IMR-90 (cell line): ENCODE measurements around the gene ANKRD7. TPM values are rescaled to one million over a fixed set of nuclear protein-coding genes. Genes with fewer than 3 reads are reported as not detected.

ENCODE experiments used
- ATAC-seq: fragments of 200-7000 bp; cut with Tn5 transposase; 2 replicates; pipeline ENCODE4 v1.9.1; 2020; ENCODE audit warnings: low read depth, mild to moderate bottlenecking, moderate library complexity
- BruUV-seq: library from RNA; stranded (reverse); fragments of 400-500 nt; replicated peaks from 2 replicates; lab custom pipeline; 2021; lab: Mats Ljungman, UMichigan
- CTCF ChIA-PET: fragments of 300-600 bp; formaldehyde crosslinking; extraction: SDS; loops from one replicate; lab custom pipeline; 2021; ENCODE audit warnings: antibody characterized with exemption; lab: Yijun Ruan, JAX
- POLR2A ChIA-PET: fragments of 300-600 bp; sonication (Branson Sonifier 250); formaldehyde crosslinking; loops from one replicate; lab custom pipeline; 2022; ENCODE audit warnings: antibody characterized with exemption; ENCODE audit not compliant: unreplicated experiment; lab: Charles Lee
- DNase-seq: peaks from one replicate; pipeline ENCODE4 v3.0.0; 2013
- H2AFZ ChIP-seq: replicated peaks from 2 replicates; pipeline ENCODE3; 2013; ENCODE audit warnings: low read length, mild to moderate bottlenecking; ENCODE audit not compliant: poor library complexity
- H2AK5ac ChIP-seq: 2 replicates; pipeline ENCODE4 v1.6.1; 2013; ENCODE audit warnings: low read depth, low read length, inconsistent platforms
- H2AK9ac ChIP-seq: replicated peaks from 2 replicates; pipeline ENCODE3; 2013; ENCODE audit warnings: mild to moderate bottlenecking, low read depth, low read length, moderate library complexity; ENCODE audit not compliant: poor library complexity
- H2BK120ac ChIP-seq: 2 replicates; pipeline ENCODE4 v1.6.1; 2013; ENCODE audit warnings: low read depth, low read length, inconsistent platforms
- H2BK15ac ChIP-seq: 3 replicates; pipeline ENCODE4 v1.6.1; 2013; ENCODE audit warnings: low read depth, low read length, inconsistent platforms
- H2BK20ac ChIP-seq: 2 replicates; pipeline ENCODE4 v1.6.1; 2013; ENCODE audit warnings: low read depth, mild to moderate bottlenecking, inconsistent platforms, low read length, moderate library complexity
- H2BK5ac ChIP-seq: 2 replicates; pipeline ENCODE4 v1.6.1; 2013; ENCODE audit warnings: mild to moderate bottlenecking, low read depth, low read length, inconsistent platforms; ENCODE audit not compliant: poor library complexity, severe bottlenecking
- H3K14ac ChIP-seq: replicated peaks from 2 replicates; pipeline ENCODE4 v1.6.1; 2013; ENCODE audit warnings: low read depth, low read length, inconsistent platforms
- H3K18ac ChIP-seq: 2 replicates; pipeline ENCODE4 v1.6.1; 2013; ENCODE audit warnings: low read depth, low read length, control low read depth
- H3K23ac ChIP-seq: 2 replicates; pipeline ENCODE4 v1.6.1; 2013; ENCODE audit warnings: low read depth, low read length, inconsistent platforms
- H3K27ac ChIP-seq: 2 replicates; pipeline ENCODE4 v1.5.1; 2013; ENCODE audit warnings: mild to moderate bottlenecking, control low read depth, low read length; ENCODE audit not compliant: insufficient read depth
- H3K27me3 ChIP-seq: 2 replicates; pipeline ENCODE4 v1.6.1; 2013; ENCODE audit warnings: low read length; ENCODE audit not compliant: control insufficient read depth, insufficient read depth
- H3K36me3 ChIP-seq: 2 replicates; pipeline ENCODE4 v1.6.1; 2013; ENCODE audit warnings: low read length, mixed read lengths; ENCODE audit not compliant: control insufficient read depth, insufficient read depth
- H3K4ac ChIP-seq: 2 replicates; pipeline ENCODE4 v1.6.1; 2013; ENCODE audit warnings: low read depth, low read length, inconsistent platforms
- H3K4me1 ChIP-seq: 2 replicates; pipeline ENCODE4 v1.6.1; 2013; ENCODE audit warnings: low read length, mixed read lengths; ENCODE audit not compliant: control insufficient read depth, insufficient read depth
- H3K4me2 ChIP-seq: 2 replicates; pipeline ENCODE4 v1.6.1; 2013; ENCODE audit warnings: low read depth, mild to moderate bottlenecking, control low read depth, low read length, moderate library complexity
- H3K4me3 ChIP-seq: 2 replicates; pipeline ENCODE4 v1.5.1; 2013; ENCODE audit warnings: low read depth, mild to moderate bottlenecking, control low read depth, low read length, moderate library complexity; ENCODE audit not compliant: insufficient read depth
- H3K56ac ChIP-seq: 2 replicates; pipeline ENCODE4 v1.6.1; 2013; ENCODE audit warnings: low read length, inconsistent platforms; ENCODE audit not compliant: insufficient read depth; ENCODE audit errors: extremely low read depth
- H3K79me1 ChIP-seq, 2 experiments: 2 replicates each; pipeline ENCODE4 v1.6.1; 2013; ENCODE audit warnings: low read length in 2 of 2, inconsistent platforms in 1 of 2, low read depth in 1 of 2
- H3K9ac ChIP-seq: 2 replicates; pipeline ENCODE4 v1.6.1; 2013; ENCODE audit warnings: low read depth, low read length, control low read depth
- H3K9me1 ChIP-seq: 2 replicates; pipeline ENCODE4 v1.6.1; 2013; ENCODE audit warnings: low read length, inconsistent platforms; ENCODE audit not compliant: insufficient read depth
- H3K9me3 ChIP-seq: 2 replicates; pipeline ENCODE4 v1.6.1; 2013; ENCODE audit warnings: low read length; ENCODE audit not compliant: control insufficient read depth, insufficient read depth
- H4K20me1 ChIP-seq: 2 replicates; pipeline ENCODE4 v1.6.1; 2013; ENCODE audit warnings: low read length, inconsistent platforms; ENCODE audit not compliant: insufficient read depth
- H4K5ac ChIP-seq: 2 replicates; pipeline ENCODE4 v1.6.1; 2013; ENCODE audit warnings: mild to moderate bottlenecking, low read depth, low read length, control low read depth
- H4K8ac ChIP-seq, 2 experiments: 2 replicates each; pipeline ENCODE4 v1.6.1; 2013; ENCODE audit warnings: low read depth in 2 of 2, low read length in 2 of 2, control low read depth in 1 of 2, inconsistent platforms in 1 of 2
- H4K91ac ChIP-seq: 2 replicates; pipeline ENCODE4 v1.6.1; 2013; ENCODE audit warnings: low read depth, low read length, inconsistent platforms; ENCODE audit not compliant: insufficient read depth
- BHLHE40 ChIP-seq: fragments of 150-350 bp; IDR thresholded peaks from 2 replicates; pipeline ENCODE4 v1.6.1; 2016; ENCODE audit warnings: mild to moderate bottlenecking, low read depth, low read length
- ELK1 ChIP-seq: fragments of 150-350 bp; IDR thresholded peaks from 2 replicates; pipeline ENCODE4 v1.6.1; 2016; ENCODE audit warnings: low read depth, mild to moderate bottlenecking, low read length, moderate library complexity, borderline replicate concordance
- MAFK ChIP-seq: IDR thresholded peaks from 2 replicates; pipeline ENCODE4 v1.6.1; 2012; ENCODE audit warnings: low read depth, low read length, improper control_type of control experiment
- MAZ ChIP-seq: IDR thresholded peaks from 2 replicates; pipeline ENCODE4 v1.6.1; 2012; ENCODE audit warnings: low read depth, mild to moderate bottlenecking, low read length, improper control_type of control experiment, moderate library complexity, borderline replicate concordance
- MXI1 ChIP-seq: IDR thresholded peaks from 2 replicates; pipeline ENCODE4 v1.6.1; 2012; ENCODE audit warnings: low read depth, mild to moderate bottlenecking, low read length, moderate library complexity, borderline replicate concordance
- POLR2A ChIP-seq: IDR thresholded peaks from 2 replicates; pipeline ENCODE4 v1.6.1; 2012; ENCODE audit warnings: mild to moderate bottlenecking, low read depth, low read length
- RCOR1 ChIP-seq: IDR thresholded peaks from 2 replicates; pipeline ENCODE4 v1.6.1; 2012; ENCODE audit warnings: mild to moderate bottlenecking, low read length, improper control_type of control experiment; ENCODE audit not compliant: insufficient replicate concordance
- SMC3 ChIP-seq: fragments of 150-350 bp; IDR thresholded peaks from 2 replicates; pipeline ENCODE4 v1.6.1; 2016; ENCODE audit warnings: low read depth, mild to moderate bottlenecking, antibody characterized with exemption, low read length, moderate library complexity
- dilution Hi-C: fragments of 300-500 bp; cut with HindIII; formaldehyde crosslinking; loops from one replicate; pipeline ENCODE4 v1.14.3; 2018; ENCODE audit warnings: low sequenced_read_pairs; ENCODE audit not compliant: unreplicated experiment
- in situ Hi-C: fragments of 300-500 bp; cut with MboI; formaldehyde crosslinking; loops from 3 replicates; pipeline ENCODE4 v1.14.3; 2019; ENCODE audit warnings: low sequenced_read_pairs, inconsistent platforms, mixed read lengths
- intact Hi-C: fragments of 100-400 bp; cut with micrococcal nuclease; formaldehyde crosslinking; loops from 2 replicates; pipeline ENCODE4 v1.10.0; 2022
- polyA plus RNA-seq, 3 experiments: library from polyadenylated mRNA; depleted of rRNA; stranded (reverse); fragments of >200 nt; gene quantifications; 2 replicates each; pipeline ENCODE4 v1.2.3, GENCODE V29; 2012; ENCODE audit warnings: low replicate concordance in 1 of 3
- total RNA-seq: library from RNA; depleted of rRNA; stranded (reverse); fragments of >200 nt; gene quantifications from 2 replicates; pipeline ENCODE4 v1.2.3, GENCODE V29; 2012

Gene ANKRD7
- total and polyA plus RNA-seq, 2 of the 4 experiments (the other 2 are of a cell fraction), result 0.17 to 0.18 TPM

GRCh38 chr7:118186501-118186900 lies 38.0 kb upstream of the ANKRD7 start:
- DNase-seq, result no peak
- Histone ChIP-seq H2BK120ac (no peak overlapping the region), H3K79me1 (peaks cover 15 to 32% of the 10 kb centered on the region in 2 experiments; a peak in 3 of 4 replicates), H2AK9ac (no peak overlapping the region), H3K56ac (no peak overlapping the region), H3K14ac (no peak overlapping the region), H3K9ac (no peak overlapping the region), H3K36me3 (peaks cover 11% of the 10 kb centered on the region), H3K27me3 (no peaks in the 10 kb centered on the region), H3K9me1 (no peaks in the 10 kb centered on the region), H2BK20ac (no peak overlapping the region), H4K8ac (no peak overlapping the region), H3K4me1 (no peaks in the 10 kb centered on the region), H4K20me1 (no peaks in the 10 kb centered on the region; the same call in 1 of the 2 replicates), H3K4ac (no peak overlapping the region), H3K4me3 (no peak overlapping the region), H2AFZ (no peak overlapping the region), H4K91ac (no peak overlapping the region), H4K5ac (no peak overlapping the region), H3K27ac (no peak overlapping the region), H3K4me2 (no peak overlapping the region), H3K18ac (no peak overlapping the region), H2AK5ac (no peak overlapping the region), H2BK15ac (no peak overlapping the region), H2BK5ac (no peak overlapping the region), H3K9me3 (no peaks in the 10 kb centered on the region), H3K23ac (no peak overlapping the region)
- TF ChIP-seq ELK1 (no peak), POLR2A (no peak), MXI1 (no peak), MAFK (no peak), BHLHE40 (no peak), SMC3 (no peak), RCOR1 (no peak), MAZ (no peak)
- in situ Hi-C loops (no loop called here), intact Hi-C loops (no loop called here), dilution Hi-C loops (no loop called here)
- BruUV-seq, result no TSS peak
- ChIA-PET CTCF (no interaction called here), POLR2A (no interaction called here)
- ATAC-seq, result no peak
